HG03139 (cell line): ENCODE results near the gene CCDC191.

Experiments
- ATAC-seq: cut with Tn5 transposase; IDR thresholded peaks from one replicate; pipeline ENCODE4 v1.9.1; 2021; ENCODE audit not compliant: unreplicated experiment

CCDC191 gene

DNA sequence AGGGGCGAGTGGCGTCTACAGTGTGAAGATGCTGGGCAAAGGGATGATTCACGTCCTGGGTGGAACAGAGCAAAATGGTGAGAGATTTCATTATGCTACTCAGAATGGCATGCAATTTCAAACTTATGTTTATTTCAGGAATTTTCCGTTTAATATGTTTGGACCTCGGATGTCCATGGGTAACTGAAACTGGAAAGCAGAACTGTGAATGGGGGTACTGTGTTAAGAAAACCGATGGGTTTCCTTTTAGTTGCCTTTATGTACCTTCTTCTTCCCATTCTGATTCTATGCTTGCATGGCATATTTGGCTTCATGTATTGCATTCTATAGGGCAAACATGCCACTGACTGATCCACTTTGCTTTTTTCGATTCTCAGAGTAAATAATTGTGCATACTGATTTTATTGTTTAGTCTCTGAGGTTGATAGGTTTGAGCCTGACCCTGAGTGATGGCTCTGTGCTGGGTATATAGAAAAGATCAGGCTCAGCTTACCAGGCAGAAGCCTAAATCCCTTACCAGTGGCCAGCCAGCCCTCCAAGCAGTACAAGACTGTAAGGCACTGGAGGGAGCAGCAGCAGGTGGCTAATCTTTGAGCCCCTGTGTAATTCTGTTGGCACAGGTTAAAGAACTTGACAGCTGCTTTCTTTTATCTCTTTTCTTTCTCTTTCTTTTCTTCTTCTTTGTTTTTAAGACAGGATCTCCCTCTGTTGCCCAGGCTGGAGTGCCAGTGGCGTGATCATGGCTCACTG lies 4.8 kb upstream of the CCDC191 start:
- no peak for ATAC-seq

GRCh38 chr3:114058646-114059045 lies 2.3 kb upstream of the CCDC191 start:
- ATAC-seq: no peak

DNA sequence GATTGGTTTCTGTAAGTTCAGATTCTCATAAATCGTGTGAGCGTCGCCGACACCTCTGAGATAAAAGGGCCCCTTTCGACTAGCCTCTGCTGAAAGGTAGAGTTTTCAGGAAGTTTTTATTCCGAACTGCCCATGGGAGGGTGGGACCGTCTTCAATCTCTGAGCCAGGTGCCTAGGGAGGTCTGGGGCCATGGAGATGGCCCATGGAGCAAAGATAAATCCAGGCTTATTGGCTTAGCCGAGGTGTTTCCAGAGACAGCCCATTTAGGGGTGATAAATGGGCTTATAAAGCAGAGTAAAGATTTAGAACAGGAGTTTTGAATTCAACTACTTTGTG lies 653 bp upstream of the CCDC191 start:
- peak; percentile 4 for ATAC-seq

DNA sequence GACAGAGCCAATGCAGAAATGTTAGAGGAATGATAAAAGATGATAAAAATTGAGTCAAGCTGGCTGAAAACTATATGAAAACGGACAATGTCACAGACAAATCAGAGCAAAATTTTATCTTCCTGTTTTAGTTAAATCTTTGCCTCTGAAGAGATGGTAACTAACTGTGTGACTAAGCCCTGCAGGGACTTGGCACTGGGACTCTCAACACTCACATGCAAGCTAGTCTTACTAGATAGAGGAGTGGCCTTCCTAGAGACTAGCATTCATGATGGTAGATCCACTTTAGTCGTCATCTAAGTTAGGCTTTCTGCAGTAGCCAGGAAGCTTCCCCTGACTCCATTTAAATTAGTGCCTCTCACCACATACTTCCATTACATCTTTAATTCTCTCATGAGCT lies 4.1 kb downstream of the CCDC191 start:
- no peak for ATAC-seq

DNA sequence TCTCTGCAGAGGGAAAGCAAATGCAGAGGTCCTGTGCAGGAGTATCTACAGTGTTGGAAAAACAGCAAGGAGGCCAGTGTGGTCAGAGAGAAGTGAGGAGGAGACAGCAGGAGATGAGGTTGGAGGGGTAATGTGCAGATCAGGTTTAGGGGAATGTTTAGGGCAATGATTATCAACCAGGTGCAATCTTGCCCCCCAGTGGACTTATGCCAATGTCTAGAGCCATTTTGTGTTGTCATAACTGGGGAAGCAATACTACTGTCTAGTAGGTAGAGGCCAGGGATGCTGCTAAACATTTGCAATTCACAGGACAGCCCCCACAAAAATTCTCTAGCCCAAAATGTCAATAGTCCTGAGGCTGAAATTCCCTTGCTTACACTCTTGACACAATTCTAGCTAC lies 13.1 kb downstream of the CCDC191 start:
- ATAC-seq: no peak

DNA sequence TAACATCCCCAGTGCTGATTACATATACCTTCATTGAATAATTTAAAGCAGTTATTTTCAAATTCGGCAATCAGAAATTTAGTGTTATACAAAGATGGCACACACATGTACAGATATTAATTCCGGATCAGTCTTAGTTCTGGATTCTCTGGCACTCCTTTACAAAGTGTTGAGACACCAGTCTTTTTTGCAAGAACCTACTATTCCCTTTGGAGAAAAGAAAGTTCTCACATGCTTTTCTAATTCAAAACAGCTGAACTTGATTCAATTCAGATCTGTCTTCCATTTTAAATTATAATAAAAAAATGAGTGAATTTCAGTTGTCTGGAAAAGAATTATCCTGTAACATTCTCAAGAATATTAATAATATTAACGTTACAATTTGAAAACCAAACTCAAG lies 20.4 kb downstream of the CCDC191 start:
- no peak for ATAC-seq

- no peak for ATAC-seq
Measured at GRCh38 chr3:114034787-114035545, 21.4 kb downstream of the CCDC191 start.

- ATAC-seq: no peak
Measured at GRCh38 chr3:114034211-114034610, 22.1 kb downstream of the CCDC191 start.

DNA sequence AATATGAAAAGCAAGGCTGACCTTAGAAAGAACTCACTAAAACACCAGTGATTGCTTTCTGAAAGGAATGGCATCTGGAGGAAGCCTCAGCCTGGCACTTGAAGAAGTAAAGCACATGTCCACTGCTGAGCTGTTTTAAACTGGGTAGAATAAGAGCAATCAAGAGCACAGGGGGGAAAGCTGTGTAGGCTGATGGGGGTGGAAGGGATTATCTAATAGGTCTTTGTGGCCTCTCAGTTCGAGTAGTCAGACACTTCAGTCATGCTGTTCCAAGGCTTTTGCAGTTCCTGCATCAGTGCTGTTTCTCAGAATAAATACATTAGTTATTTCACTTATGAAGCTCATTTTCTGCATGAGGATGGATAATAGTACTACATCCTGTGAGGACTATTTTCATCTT lies 22.6 kb downstream of the CCDC191 start:
- no peak for ATAC-seq

- ATAC-seq: no peak
Measured at GRCh38 chr3:114026331-114026730, 30.0 kb downstream of the CCDC191 start.

GRCh38 chr3:114025451-114025850 lies 30.9 kb downstream of the CCDC191 start:
- ATAC-seq: no peak

GRCh38 chr3:114022145-114022802 lies 34.1 kb downstream of the CCDC191 start:
- no peak for ATAC-seq

DNA sequence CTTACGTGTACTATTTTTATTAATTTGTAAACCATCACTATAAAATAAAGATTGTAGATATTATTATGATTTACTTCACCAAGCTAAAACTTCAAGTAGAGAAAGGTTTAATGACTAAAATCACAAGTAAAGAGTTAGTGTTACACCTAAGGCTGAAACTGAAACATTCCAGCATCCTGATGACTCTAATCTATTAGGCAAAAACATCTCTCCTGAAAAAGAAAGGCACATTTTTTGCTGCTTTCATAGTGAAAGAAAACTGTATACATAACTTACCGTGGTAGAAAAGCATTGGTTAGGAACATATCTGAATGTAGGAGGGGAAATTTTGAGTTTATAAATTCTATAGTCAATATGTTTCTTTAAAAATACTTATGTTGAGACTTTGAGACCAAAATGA lies 35.4 kb downstream of the CCDC191 start:
- ATAC-seq: no peak

GRCh38 chr3:114019486-114019885 lies 36.8 kb downstream of the CCDC191 start:
- ATAC-seq: no peak

DNA sequence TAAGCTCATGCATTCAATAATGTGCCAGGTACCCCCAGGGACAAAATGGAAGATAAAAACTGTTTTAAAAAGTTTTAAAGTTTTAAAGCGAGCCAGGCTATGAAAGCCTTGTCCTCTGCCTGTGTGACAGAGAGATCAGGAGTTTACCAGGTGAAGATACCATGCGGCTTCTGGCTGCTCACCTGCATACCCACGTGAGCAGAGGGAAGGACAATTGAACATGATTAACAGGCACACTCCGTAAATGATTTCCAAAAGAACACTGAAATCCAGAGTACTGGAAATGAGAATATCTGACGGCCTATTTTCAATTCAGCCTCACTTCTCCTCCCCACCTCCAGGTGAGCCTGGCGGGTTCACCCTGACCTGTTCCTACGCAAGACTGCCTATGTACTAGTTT lies 42.1 kb downstream of the CCDC191 start:
- ATAC-seq: no peak

DNA sequence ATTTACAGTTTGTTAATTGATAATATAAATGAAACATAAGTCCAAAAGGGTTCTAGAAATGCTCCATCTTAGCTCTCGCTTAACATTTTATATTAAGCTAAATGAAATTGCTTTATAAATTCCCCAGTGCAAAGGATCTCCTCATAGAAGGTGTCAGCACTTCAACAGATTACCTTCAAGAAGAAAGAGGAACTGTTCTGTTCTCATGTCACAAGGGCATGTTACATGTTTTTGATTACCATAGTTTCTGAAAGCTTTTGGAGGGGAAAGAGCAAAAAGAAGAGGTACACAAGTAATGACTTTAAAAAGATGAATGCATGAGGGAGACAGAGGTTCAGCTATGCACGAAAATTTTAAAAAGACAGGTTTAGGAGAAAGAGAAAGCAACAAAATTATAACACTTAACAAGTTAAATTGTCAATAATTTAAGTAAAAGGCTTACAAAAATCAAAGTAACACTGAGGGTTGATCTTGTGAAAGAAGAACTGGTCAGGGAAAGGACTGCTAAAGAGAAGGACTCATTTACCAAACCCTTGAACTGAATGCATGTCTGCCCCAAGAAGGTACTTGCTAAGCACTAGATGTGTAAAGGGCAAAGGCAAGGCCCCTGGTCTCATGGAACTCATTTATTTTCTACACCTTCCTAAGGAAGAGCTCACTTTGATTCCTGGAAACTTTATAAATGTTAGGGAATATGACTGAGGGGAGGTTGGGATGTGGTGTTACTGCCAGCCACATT lies 45.1 kb downstream of the CCDC191 start:
- no peak for ATAC-seq

DNA sequence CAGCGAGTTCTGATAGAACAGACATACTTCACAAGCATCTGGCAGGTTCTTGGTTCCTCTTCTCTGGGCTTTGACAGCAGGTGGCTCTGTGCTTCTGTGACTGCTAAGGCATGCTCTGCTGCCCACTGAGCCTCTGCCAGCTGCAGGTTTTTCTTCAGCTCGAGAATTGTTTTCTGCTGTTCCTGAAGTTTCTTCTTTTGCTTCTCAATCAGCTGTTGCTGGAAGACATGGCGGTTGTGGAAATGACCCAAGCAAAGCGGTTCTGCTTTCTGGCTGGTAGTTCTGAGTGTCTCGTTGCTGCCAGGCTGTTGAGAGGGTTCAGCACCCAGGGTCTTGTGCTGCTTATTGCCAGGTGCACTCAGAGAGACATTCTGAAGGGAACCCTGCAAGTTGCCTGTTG lies 50.8 kb downstream of the CCDC191 start:
- ATAC-seq: peak; percentile 86

- peak; percentile 77 for ATAC-seq
Measured at GRCh38 chr3:113985541-113985940, 70.8 kb downstream of the CCDC191 start.

DNA sequence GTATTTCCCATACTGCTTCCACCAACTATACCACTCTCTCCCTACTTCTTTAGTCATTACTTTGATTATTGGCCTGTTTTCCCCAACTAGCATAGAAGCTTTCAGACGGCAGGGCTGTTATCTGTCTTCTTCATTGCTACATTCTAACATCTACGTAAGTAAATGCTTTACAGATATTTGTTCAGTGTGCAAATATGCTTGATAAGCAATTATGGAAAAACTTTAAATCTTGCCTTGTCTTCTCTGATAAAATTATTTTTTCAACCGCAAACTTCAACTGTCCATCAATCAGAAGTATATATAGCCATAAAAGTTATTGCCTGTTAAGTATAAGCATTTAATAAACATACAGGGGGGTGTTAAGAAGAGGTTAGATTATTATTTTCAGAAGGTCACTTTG lies 72.8 kb downstream of the CCDC191 start:
- no peak for ATAC-seq

DNA sequence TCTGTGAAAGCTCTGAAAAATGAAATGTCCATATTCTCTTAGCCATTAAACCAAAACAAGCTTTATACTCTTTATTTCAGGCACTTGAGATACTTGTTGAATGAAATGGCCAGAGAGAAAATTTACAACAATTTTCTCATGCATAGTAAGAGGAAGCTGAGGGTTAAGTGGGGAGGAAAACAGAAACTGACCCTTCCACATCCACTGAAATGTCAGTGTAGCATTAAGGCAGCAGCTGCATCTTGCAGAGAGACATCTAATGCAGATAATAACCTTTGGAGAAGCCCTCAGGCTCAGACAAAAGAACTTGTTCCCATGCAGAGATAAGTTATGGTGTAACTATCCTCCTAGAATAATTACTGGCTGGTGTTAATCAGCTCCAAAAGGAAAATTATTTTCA lies 74.5 kb downstream of the CCDC191 start:
- no peak for ATAC-seq

GRCh38 chr3:113979916-113980315 lies 76.4 kb downstream of the CCDC191 start:
- ATAC-seq: no peak
